Astrocyte of the cerebellum (primary cell): ENCODE measurements around the gene ATP9A.

Experiments
- DNase-seq: peaks from one replicate; pipeline ENCODE4 v3.0.0-alpha.2; 2011; ENCODE audit warnings: low read depth
- H3K4me3 ChIP-seq: 2 replicates; pipeline ENCODE4 v1.5.1; 2011; ENCODE audit warnings: mild to moderate bottlenecking, low read depth, low read length, moderate library complexity
- CTCF ChIP-seq: IDR thresholded peaks from 2 replicates; pipeline ENCODE4 v1.5.1; 2012; ENCODE audit warnings: low read length, low read depth, moderate library complexity, mild to moderate bottlenecking; ENCODE audit errors: missing control alignments
- in situ Hi-C: cut with HindIII; loops from 2 replicates; pipeline ENCODE4 v1.10.0; 2017; ENCODE audit warnings: low sequenced_read_pairs

Gene ATP9A

GRCh38 chr20:51631011-51631950, 136.9 kb downstream of the ATP9A start:
- H3K4me3 ChIP-seq = no peak overlapping the region
- DNase-seq = peak; percentile 99

GRCh38 chr20:51629399-51630058, 138.7 kb downstream of the ATP9A start:
- DNase-seq = no peak
- H3K4me3 ChIP-seq = no peak overlapping the region
- in situ Hi-C loops = no loop called here
- TF ChIP-seq CTCF = no peak

More at GRCh38 chr20:51631011-51631950, 136.9 kb downstream of the ATP9A start:
- in situ Hi-C loops = no loop called here
- TF ChIP-seq CTCF = no peak

GRCh38 chr20:51628533-51629398, 139.4 kb downstream of the ATP9A start:
- no peak for TF ChIP-seq CTCF
- in situ Hi-C loops = no loop called here
- peak; percentile 37 for DNase-seq
- no peak overlapping the region for H3K4me3 ChIP-seq

- no peak for DNase-seq
- no peak overlapping the region for H3K4me3 ChIP-seq
- in situ Hi-C loops = no loop called here
- no peak for TF ChIP-seq CTCF
Observed at GRCh38 chr20:51627586-51627985, 140.6 kb downstream of the ATP9A start.

- no peak for DNase-seq
- no peak for TF ChIP-seq CTCF
- no peak overlapping the region for H3K4me3 ChIP-seq
- in situ Hi-C loops = no loop called here
Observed at GRCh38 chr20:51625105-51625504, 143.1 kb downstream of the ATP9A start.

- DNase-seq = peak; percentile 36
- TF ChIP-seq CTCF = peak; percentile 71
- H3K4me3 ChIP-seq = no peak overlapping the region
- in situ Hi-C loops = no loop called here
Observed at GRCh38 chr20:51624157-51624731, 143.9 kb downstream of the ATP9A start.
